ENCODE results near the gene CLSTN1. TPM values are rescaled to one million over a fixed set of nuclear protein-coding genes. Genes with fewer than 3 reads are reported as not detected.

Gene CLSTN1
- total and polyA plus RNA-seq, 4 donors, result 3.1 to 13.4 (median 8.8) TPM

DNA sequence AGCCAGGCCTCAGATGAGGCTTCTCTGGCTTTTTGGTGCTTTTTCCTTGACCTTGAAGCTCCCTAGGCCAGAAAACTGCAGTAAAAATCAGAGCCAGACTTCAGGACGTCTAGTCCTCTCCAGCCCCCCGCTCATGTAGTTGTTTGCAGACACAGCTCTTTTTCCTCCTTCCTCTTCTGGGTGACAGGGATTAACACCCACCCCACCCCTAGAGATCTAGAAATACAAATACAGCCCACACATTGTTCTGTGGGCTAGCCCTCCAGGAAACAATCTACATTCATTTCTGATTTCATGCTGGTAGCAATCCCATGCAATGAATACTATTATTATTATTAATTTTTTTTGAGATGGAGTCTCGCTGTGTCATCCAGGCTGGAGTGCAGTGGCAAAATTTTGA, 9.9 kb upstream of the CLSTN1 start:
- no peaks in the 10 kb centered on the region for H3K36me3 ChIP-seq (ENCODE audit: control insufficient read depth in 4 of 4, insufficient read depth in 3 of 4, low read depth in 1 of 4, low read length in 3 of 4)
- WGBS, result 80% methylated on average over 3 of the region's 3 CpGs
- peaks cover 0 to 4% (median 0%) of the 10 kb centered on the region in 4 donors for H3K4me1 ChIP-seq (ENCODE audit: control insufficient read depth in 4 of 4, insufficient read depth in 4 of 4, low read length in 3 of 4)
- H3K9ac ChIP-seq (ENCODE audit: low read depth in 1 of 2, low read length in 2 of 2), result no peak overlapping the region
- no peaks in the 10 kb centered on the region for H3K27me3 ChIP-seq (ENCODE audit: control insufficient read depth in 4 of 4, insufficient read depth in 4 of 4, low read length in 3 of 4)
- TF ChIP-seq, protein P1, sequence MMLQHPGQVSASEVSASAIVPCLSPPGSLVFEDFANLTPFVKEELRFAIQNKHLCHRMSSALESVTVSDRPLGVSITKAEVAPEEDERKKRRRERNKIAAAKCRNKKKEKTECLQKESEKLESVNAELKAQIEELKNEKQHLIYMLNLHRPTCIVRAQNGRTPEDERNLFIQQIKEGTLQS (IDR thresholded peaks at IDR 0.05), result no peak
- TF ChIP-seq GABPA (IDR thresholded peaks at IDR 0.05 in 1 of 2, conservative IDR thresholded peaks at IDR 0.05 in 1 of 2) (no peak), TAF1 (conservative IDR thresholded peaks at IDR 0.05) (no peak), REST (IDR thresholded peaks at IDR 0.05) (no peak), YY1 (IDR thresholded peaks at IDR 0.05) (no peak), JUND (IDR thresholded peaks at IDR 0.05) (no peak), MAX (IDR thresholded peaks at IDR 0.05) (no peak), FOXA2 (IDR thresholded peaks at IDR 0.05) (no peak), HNF4A (conservative IDR thresholded peaks at IDR 0.05) (no peak), ZBTB33 (IDR thresholded peaks at IDR 0.05) (no peak), RAD21 (IDR thresholded peaks at IDR 0.05) (no peak), RXRA (IDR thresholded peaks at IDR 0.05) (no peak), SP1 (IDR thresholded peaks at IDR 0.05) (no peak)
- TF ChIP-seq, protein P2, sequence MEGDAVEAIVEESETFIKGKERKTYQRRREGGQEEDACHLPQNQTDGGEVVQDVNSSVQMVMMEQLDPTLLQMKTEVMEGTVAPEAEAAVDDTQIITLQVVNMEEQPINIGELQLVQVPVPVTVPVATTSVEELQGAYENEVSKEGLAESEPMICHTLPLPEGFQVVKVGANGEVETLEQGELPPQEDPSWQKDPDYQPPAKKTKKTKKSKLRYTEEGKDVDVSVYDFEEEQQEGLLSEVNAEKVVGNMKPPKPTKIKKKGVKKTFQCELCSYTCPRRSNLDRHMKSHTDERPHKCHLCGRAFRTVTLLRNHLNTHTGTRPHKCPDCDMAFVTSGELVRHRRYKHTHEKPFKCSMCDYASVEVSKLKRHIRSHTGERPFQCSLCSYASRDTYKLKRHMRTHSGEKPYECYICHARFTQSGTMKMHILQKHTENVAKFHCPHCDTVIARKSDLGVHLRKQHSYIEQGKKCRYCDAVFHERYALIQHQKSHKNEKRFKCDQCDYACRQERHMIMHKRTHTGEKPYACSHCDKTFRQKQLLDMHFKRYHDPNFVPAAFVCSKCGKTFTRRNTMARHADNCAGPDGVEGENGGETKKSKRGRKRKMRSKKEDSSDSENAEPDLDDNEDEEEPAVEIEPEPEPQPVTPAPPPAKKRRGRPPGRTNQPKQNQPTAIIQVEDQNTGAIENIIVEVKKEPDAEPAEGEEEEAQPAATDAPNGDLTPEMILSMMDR (IDR thresholded peaks at IDR 0.05; ENCODE audit: low read depth, low read length, missing input control), result no peak
- no peak overlapping the region for H3K4me3 ChIP-seq (ENCODE audit: low read depth in 1 of 3, low read length in 3 of 3)
- no peak for DNase-seq (ENCODE audit: low spot score)
- H3K27ac ChIP-seq (ENCODE audit: low read depth in 1 of 2, low read length in 2 of 2), result no peak overlapping the region
- no peaks in the 10 kb centered on the region for H3K9me3 ChIP-seq (ENCODE audit: control insufficient read depth in 4 of 4, low read length in 3 of 4)

DNA sequence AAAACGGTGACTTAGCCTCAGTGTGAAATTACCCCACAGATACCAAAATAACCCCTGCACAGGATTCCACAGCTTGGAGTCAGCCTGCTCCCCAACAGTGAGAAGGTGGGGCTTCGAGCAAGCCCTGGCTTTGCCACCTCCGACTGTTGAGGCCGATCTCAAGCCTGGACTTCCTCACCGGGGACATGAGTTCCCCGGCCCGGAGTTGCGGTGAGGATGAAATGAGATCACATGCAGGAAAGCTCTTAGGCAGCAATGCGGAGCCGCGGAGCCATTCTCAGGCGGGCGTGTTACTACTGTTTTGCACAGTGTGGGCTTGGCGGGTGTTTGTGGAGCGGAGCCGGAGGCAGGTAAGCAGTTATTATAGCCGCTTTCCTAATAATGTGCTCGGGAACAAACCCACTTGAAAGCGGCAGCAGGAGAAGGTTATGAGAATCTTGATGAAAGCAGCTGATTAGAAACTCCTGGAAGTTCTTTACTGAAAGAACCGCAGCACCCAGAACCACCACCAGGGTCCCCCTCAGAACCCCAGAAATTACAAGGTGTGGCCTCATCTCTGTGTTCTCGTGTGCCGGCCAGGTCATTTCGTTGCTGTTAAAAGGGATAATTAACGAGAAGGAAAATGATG, 3.9 kb upstream of the CLSTN1 start:
- peaks cover 10 to 20% (median 18%) of the 10 kb centered on the region in 4 donors for H3K4me1 ChIP-seq (ENCODE audit: control insufficient read depth in 4 of 4, insufficient read depth in 4 of 4, low read length in 3 of 4)
- H3K4me3 ChIP-seq (ENCODE audit: low read depth in 1 of 3, low read length in 3 of 3), result no peak overlapping the region
- H3K9ac ChIP-seq (ENCODE audit: low read depth in 1 of 2, low read length in 2 of 2), result no peak overlapping the region
- no peaks in the 10 kb centered on the region for H3K36me3 ChIP-seq (ENCODE audit: control insufficient read depth in 4 of 4, insufficient read depth in 3 of 4, low read depth in 1 of 4, low read length in 3 of 4)
- TF ChIP-seq, protein P2 (IDR thresholded peaks at IDR 0.05; ENCODE audit: low read depth, low read length, missing input control), result no peak
- TF ChIP-seq YY1 (IDR thresholded peaks at IDR 0.05), result no peak
- no peak for TF ChIP-seq RAD21 (IDR thresholded peaks at IDR 0.05)
- TF ChIP-seq FOXA2 (IDR thresholded peaks at IDR 0.05), result no peak
- TF ChIP-seq GABPA (IDR thresholded peaks at IDR 0.05 in 1 of 2, conservative IDR thresholded peaks at IDR 0.05 in 1 of 2), result no peak
- no peak for TF ChIP-seq MAX (IDR thresholded peaks at IDR 0.05)
- TF ChIP-seq, protein P1 (IDR thresholded peaks at IDR 0.05), result no peak
- TF ChIP-seq NR2F2 (IDR thresholded peaks at IDR 0.05), result no peak
- TF ChIP-seq JUND (IDR thresholded peaks at IDR 0.05), result no peak
- no peak for TF ChIP-seq REST (IDR thresholded peaks at IDR 0.05)
- no peaks in the 10 kb centered on the region for H3K9me3 ChIP-seq (ENCODE audit: control insufficient read depth in 4 of 4, low read length in 3 of 4)
- 82% methylated on average over 24 of the region's 24 CpGs for WGBS
- no peak overlapping the region for H3K27ac ChIP-seq (ENCODE audit: low read depth in 1 of 2, low read length in 2 of 2)
- DNase-seq (ENCODE audit: low spot score), result no peak
- no peaks in the 10 kb centered on the region for H3K27me3 ChIP-seq (ENCODE audit: control insufficient read depth in 4 of 4, insufficient read depth in 4 of 4, low read length in 3 of 4)

Data from liver (tissue), 9 donors.